ENCODE data around the gene KCNQ4. TPM values are rescaled to one million over a fixed set of nuclear protein-coding genes. Genes with fewer than 3 reads are reported as not detected.

KCNQ4 gene
- total RNA-seq, 2 experiments from 2014 or later, result 0.38 to 0.43 TPM

GRCh38 chr1:40829631-40830245 is 46.2 kb downstream of the KCNQ4 start:
- ChIA-PET POLR2A (interaction anchor here (1.3 kb wide), 1 partner anchor 12 kb away, joined by 4 read pairs; no protein-coding TSS in a partner anchor), CTCF (no interaction called here)
- Mint-ChIP-seq H3K4me1 (ENCODE audit: low read depth) (peaks cover 14% of the 10 kb centered on the region), H3K36me3 (ENCODE audit: low read depth) (no peaks in the 10 kb centered on the region), H3K9me3 (no peaks in the 10 kb centered on the region), H3K27ac (no peak overlapping the region), H3K4me3 (no peak overlapping the region), H3K27me3 (no peaks in the 10 kb centered on the region)
- intact Hi-C loops (cut with micrococcal nuclease), result no loop called here
- TF ChIP-seq, protein P1, sequence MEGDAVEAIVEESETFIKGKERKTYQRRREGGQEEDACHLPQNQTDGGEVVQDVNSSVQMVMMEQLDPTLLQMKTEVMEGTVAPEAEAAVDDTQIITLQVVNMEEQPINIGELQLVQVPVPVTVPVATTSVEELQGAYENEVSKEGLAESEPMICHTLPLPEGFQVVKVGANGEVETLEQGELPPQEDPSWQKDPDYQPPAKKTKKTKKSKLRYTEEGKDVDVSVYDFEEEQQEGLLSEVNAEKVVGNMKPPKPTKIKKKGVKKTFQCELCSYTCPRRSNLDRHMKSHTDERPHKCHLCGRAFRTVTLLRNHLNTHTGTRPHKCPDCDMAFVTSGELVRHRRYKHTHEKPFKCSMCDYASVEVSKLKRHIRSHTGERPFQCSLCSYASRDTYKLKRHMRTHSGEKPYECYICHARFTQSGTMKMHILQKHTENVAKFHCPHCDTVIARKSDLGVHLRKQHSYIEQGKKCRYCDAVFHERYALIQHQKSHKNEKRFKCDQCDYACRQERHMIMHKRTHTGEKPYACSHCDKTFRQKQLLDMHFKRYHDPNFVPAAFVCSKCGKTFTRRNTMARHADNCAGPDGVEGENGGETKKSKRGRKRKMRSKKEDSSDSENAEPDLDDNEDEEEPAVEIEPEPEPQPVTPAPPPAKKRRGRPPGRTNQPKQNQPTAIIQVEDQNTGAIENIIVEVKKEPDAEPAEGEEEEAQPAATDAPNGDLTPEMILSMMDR (IDR thresholded peaks at IDR 0.05), result no peak
- ATAC-seq (no peak), DNase-seq (no peak)

DNA sequence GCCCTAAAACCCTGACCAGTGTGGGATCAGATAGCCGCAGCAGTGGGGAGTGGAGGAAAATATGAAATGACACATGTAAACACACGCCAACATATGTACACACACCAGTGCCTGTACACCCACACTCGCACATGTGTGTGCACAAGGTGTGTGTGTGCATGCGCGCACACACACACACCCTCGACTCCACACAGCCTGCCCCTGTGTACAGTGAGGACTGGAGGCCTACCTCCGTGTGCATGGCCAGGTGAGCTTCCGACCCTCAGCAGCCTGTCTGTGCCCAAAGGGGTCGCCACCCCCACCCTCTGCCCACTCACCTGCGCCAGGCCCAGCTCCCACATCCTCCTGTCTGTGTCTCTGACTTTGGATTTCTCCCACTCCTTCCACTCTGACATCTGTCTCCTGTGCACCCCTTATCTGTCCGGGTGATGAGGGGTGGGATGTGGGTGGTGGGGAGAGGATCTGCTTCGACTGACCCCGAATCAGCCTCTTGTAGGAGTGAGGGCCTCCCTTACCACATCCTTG is 46.9 kb downstream of the KCNQ4 start:
- Mint-ChIP-seq H3K36me3 (ENCODE audit: low read depth) (no peaks in the 10 kb centered on the region), H3K4me1 (ENCODE audit: low read depth) (peaks cover 8% of the 10 kb centered on the region), H3K27me3 (no peaks in the 10 kb centered on the region), H3K27ac (no peak overlapping the region), H3K4me3 (no peak overlapping the region), H3K9me3 (no peaks in the 10 kb centered on the region)
- DNase-seq (no peak), ATAC-seq (no peak)
- ChIA-PET CTCF (interaction anchor here (0.9 kb wide), 1 partner anchor 57 kb away, joined by 3 read pairs; no protein-coding TSS in a partner anchor), POLR2A (interaction anchor here (1.3 kb wide), 1 partner anchor 13 kb away, joined by 4 read pairs; no protein-coding TSS in a partner anchor)
- intact Hi-C loops (cut with micrococcal nuclease), result no loop called here
- TF ChIP-seq, protein P1 (IDR thresholded peaks at IDR 0.05), result no peak

DNA sequence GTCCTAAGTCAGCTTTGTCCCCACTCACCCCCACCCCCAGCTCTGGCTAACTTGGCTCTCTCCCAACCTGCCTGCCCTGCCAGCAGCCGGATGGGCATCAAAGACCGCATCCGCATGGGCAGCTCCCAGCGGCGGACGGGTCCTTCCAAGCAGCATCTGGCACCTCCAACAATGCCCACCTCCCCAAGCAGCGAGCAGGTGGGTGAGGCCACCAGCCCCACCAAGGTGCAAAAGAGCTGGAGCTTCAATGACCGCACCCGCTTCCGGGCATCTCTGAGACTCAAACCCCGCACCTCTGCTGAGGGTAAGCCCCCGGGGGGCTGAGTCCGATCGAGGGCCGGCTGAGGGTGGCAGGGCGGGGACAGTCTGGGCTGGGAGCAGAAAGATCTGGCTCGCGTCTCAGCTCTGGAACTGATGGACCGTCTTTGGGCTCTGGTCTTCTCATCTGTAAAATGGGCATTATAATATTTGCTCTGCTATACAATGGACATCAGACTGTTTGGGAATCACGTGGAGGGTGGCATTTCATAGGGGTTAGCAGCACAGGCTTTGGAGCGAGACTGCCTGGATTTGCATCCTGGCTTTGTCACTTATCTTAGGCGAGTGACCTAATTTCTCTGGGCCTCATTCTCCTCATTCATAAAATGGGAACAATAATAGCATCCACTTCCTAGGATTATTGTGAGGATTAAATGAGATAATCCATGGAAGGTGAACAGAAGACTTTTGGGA is 47.6 kb downstream of the KCNQ4 start:
- no peaks in the 10 kb centered on the region for H3K27me3 Mint-ChIP-seq
- peaks cover under 1% of the 10 kb centered on the region for H3K4me1 Mint-ChIP-seq (ENCODE audit: low read depth)
- ChIA-PET POLR2A (interaction anchor here (1.3 kb wide), 1 partner anchor 13 kb away, joined by 4 read pairs; no protein-coding TSS in a partner anchor), CTCF (interaction anchor here (0.9 to 1.2 kb wide), 3 partner anchors 19 to 57 kb away, joined by 3 read pairs; no protein-coding TSS in a partner anchor)
- no peak for DNase-seq
- H3K36me3 Mint-ChIP-seq (ENCODE audit: low read depth), result no peaks in the 10 kb centered on the region
- H3K27ac Mint-ChIP-seq, result no peak overlapping the region
- TF ChIP-seq, protein P1 (IDR thresholded peaks at IDR 0.05), result no peak
- H3K4me3 Mint-ChIP-seq, result no peak overlapping the region
- no peak for ATAC-seq
- intact Hi-C loops (cut with micrococcal nuclease), result no loop called here
- no peaks in the 10 kb centered on the region for H3K9me3 Mint-ChIP-seq

- ATAC-seq (no peak), DNase-seq (no peak)
- H3K27ac Mint-ChIP-seq, result no peak overlapping the region
- H3K27me3 Mint-ChIP-seq, result no peaks in the 10 kb centered on the region
- H3K9me3 Mint-ChIP-seq, result no peaks in the 10 kb centered on the region
- TF ChIP-seq, protein P1 (IDR thresholded peaks at IDR 0.05), result no peak
- ChIA-PET POLR2A (interaction anchor here (1.0 kb wide), 1 partner anchor 146 kb away, joined by 4 read pairs; the partner anchor contains the start of gene CTPS1), CTCF (interaction anchor here (0.7 to 1.5 kb wide), 2 partner anchors 16 to 23 kb away, joined by 4 to 6 read pairs; no protein-coding TSS in a partner anchor)
- intact Hi-C loops (cut with micrococcal nuclease), result no loop called here
- H3K36me3 Mint-ChIP-seq (ENCODE audit: low read depth), result no peaks in the 10 kb centered on the region
- no peak overlapping the region for H3K4me3 Mint-ChIP-seq
- no peaks in the 10 kb centered on the region for H3K4me1 Mint-ChIP-seq (ENCODE audit: low read depth)
Observed at GRCh38 chr1:40833979-40834378, 50.4 kb downstream of the KCNQ4 start.

All from activated CD8-positive, alpha-beta T cell treated with anti-CD3 and anti-CD28 coated beads for 36 hours (primary cell).